ENCODE measurements around the gene PIGH.
"Not testable (repeated sequence)": the region's sequence is repeated elsewhere in the genome, so short reads cannot be mapped to it uniquely, and the experiment has no call there.

Gene PIGH

GRCh38 chr14:67551940-67552339 is 48.1 kb downstream of the PIGH start:
- DNase-seq (ENCODE audit: low spot score), result no peak

DNA sequence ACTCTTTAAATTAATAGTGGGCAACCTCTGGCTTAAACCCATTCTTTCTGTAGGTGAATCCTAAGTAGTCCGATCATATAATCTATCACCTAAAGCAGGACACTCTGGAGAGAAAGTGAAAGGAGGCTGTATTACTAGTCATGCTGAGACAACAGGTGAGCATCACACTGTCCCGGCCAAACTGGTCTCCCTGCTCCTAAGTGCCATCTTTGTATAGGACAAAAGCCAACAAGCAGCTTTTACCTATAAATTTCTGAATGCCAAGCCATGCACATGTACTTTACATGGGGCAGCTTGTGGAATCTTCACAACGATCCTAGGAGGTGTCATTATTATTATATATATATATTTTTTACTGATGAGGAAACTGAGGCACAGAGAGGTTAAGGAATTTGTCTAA is 48.9 kb downstream of the PIGH start:
- no peak for DNase-seq (ENCODE audit: low spot score)

DNA sequence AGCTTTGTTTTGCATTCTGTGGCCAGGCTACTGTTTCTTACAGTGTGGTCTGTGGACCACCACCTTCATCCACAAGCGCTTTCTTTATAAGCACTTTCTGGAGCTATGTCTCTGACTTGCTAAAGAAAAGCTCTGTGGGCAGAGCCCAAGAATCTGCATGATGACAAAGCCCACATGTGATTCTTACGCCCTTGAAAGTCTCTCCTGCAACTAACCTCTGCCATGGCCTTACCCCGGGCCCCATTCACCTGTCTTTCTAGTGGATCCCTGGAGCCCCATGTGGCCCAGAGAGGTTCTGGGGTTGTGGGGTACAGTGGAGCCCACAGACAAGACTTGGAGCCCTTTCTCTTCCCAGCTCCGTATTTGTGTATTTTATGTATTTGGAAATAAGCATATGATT is 50.3 kb downstream of the PIGH start:
- DNase-seq (ENCODE audit: low spot score), result no peak

DNA sequence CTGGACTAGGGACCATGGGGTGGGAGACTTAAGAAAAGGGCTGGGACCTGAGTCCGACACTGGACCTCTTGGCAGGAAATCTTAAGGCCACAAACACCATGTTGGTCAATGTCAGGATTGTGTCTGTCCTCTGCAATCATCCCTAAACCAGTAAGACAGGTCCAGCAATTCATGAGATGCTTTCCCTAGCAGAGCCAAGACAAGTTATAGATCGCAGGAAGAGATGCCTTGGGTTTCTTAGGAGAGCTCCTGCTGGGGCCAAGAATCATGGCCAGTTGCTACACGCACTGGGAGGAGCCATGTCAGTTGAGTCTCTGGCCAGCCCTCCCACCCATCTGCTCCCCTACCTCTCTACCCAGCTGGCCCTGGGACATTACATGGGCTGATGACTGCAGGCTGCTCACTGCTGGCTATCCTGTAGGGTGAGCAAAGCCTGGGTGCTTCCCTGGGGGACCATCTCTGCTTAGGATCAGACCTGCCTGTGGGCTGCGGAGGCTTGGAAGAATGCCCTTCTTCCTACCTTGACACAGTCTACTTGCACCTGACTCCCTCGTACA is 52.8 kb downstream of the PIGH start:
- no peak for DNase-seq (ENCODE audit: low spot score)

GRCh38 chr14:67544590-67544989 is 55.5 kb downstream of the PIGH start:
- DNase-seq (ENCODE audit: low spot score), result no peak

DNA sequence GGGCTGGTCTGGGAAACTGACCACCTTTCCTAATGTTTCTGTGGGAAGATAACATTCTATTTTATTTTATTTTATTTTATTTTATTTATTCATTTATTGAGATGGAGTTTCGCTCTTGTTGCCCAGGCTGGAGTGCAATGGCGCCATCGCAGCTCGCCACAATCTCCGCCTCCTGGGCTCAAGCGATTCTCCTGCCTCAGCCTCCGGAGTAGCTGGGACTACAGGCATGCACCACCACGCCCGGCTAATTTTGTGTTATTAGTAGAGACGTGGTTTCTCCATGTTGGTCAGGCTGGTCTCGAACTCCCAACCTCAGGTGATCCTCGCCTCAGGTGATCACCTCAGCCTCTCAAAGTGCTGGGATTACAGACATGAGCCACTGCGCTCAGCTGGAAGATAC is 57.4 kb downstream of the PIGH start:
- DNase-seq (ENCODE audit: low spot score), result not testable (repeated sequence)

DNA sequence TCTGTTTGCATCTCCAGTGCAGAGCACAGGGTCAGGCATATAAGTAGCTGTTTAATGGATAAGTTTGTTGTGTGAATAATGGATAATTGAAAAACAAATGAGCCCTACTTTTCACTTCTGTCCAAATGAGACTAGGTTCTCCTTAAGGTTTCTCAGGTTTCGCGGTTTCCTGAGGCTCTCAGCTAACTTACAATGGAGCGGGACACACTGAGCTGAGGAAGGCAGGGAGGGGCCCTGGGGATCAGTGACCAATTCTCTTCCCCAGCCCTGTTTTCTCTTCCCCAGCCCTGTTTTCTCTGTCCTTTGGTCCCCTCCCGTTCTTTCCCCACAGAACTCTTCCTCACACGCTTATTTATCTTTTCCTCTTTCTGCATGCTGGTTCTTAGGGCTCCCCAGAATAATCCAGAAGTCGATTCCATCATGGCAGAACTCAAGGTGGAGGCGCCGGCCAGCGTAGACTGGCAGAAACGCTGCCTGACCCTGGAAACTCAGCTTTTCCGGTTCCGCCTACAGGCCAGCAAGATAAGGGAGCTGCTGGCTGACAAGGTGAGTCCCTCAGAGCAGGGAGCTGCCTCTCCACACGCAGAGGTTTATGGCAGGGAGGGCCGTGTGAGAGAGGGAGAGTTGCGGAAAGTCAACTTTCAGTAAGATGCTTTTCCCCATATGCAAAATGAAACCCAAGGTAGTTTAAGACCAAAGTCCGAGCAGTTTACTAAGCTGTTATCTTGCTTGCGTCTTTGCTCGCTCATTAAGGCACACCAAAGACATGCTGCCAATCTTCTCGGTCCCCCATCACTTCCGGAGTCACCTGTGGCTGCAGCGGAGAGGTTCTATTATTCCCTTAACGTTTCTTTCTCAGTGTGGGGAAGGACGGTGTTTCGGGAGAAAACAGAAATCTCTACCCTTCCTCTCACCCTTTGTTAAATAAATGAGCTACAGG is 58.4 kb downstream of the PIGH start:
- DNase-seq (ENCODE audit: low spot score), result no peak

Small RNAs within 50 kb of the gene (small RNA-seq; reads per million reads assigned to genes)
- gene AL132640.3 (0 reads per million in 2 experiments), gene RF00019 (0 reads per million in 2 experiments)
